Skeletal muscle tissue (tissue), 4 donors: ENCODE measurements around the gene STK17B. TPM values are rescaled to one million over a fixed set of nuclear protein-coding genes. Genes with fewer than 3 reads are reported as not detected.
"Not testable (repeated sequence)": the region's sequence is repeated elsewhere in the genome, so short reads cannot be mapped to it uniquely, and the experiment has no call there.

Experiments
- H3K27ac ChIP-seq: one replicate; pipeline ENCODE4 v1.7.0; 2013; ENCODE audit warnings: mild to moderate bottlenecking, low read depth, low read length, inconsistent platforms
- H3K27me3 ChIP-seq, 3 donors: one replicate each; pipeline ENCODE4 v1.7.0; 2013; ENCODE audit warnings: low read length in 3 of 3; ENCODE audit not compliant: control insufficient read depth in 3 of 3, insufficient read depth in 3 of 3
- H3K36me3 ChIP-seq, 3 donors: one replicate each; pipeline ENCODE4 v1.7.0; 2013; ENCODE audit warnings: low read length in 3 of 3; ENCODE audit not compliant: control insufficient read depth in 3 of 3, insufficient read depth in 3 of 3
- H3K4me1 ChIP-seq, 3 donors: one replicate each; pipeline ENCODE4 v1.7.0; 2013; ENCODE audit warnings: low read length in 3 of 3, mild to moderate bottlenecking in 3 of 3; ENCODE audit not compliant: control insufficient read depth in 3 of 3, insufficient read depth in 3 of 3
- H3K4me3 ChIP-seq, 3 donors: one replicate each; pipeline ENCODE4 v1.7.0; 2013; ENCODE audit warnings: low read length in 3 of 3
- H3K9ac ChIP-seq, 3 donors: one replicate each; pipeline ENCODE4 v1.7.0; 2013; ENCODE audit warnings: low read length in 3 of 3, mild to moderate bottlenecking in 3 of 3, moderate library complexity in 2 of 3, low read depth in 1 of 3
- H3K9me3 ChIP-seq, 3 donors: one replicate each; pipeline ENCODE4 v1.7.0; 2013; ENCODE audit warnings: low read length in 3 of 3; ENCODE audit not compliant: control insufficient read depth in 3 of 3
- total RNA-seq: library from RNA; depleted of rRNA; stranded (reverse); fragments of >200 nt; gene quantifications from one replicate; pipeline ENCODE4 v1.2.3, GENCODE V29; 2014
- donor health status: Osteomylitis.

Gene STK17B
- total RNA-seq, 1 donor from 2014 or later, result 15.7 TPM

GRCh38 chr2:196205881-196206435 lies 34.6 kb upstream of the STK17B start:
- no peaks in the 10 kb centered on the region for H3K36me3 ChIP-seq
- peaks cover 0 to 2% (median 0%) of the 10 kb centered on the region in 3 donors for H3K4me1 ChIP-seq
- H3K27me3 ChIP-seq, result no peaks in the 10 kb centered on the region
- no peak overlapping the region for H3K27ac ChIP-seq
- no peaks in the 10 kb centered on the region for H3K9me3 ChIP-seq
- H3K9ac ChIP-seq, result no peak overlapping the region
- H3K4me3 ChIP-seq, result no peak overlapping the region

GRCh38 chr2:196205011-196205766 lies 33.8 kb upstream of the STK17B start:
- no peak overlapping the region for H3K27ac ChIP-seq

GRCh38 chr2:196201229-196202009 lies 30.0 kb upstream of the STK17B start:
- H3K4me3 ChIP-seq, result no peak overlapping the region
- no peaks in the 10 kb centered on the region for H3K4me1 ChIP-seq
- no peaks in the 10 kb centered on the region for H3K9me3 ChIP-seq
- H3K27me3 ChIP-seq, result no peaks in the 10 kb centered on the region
- no peak overlapping the region for H3K27ac ChIP-seq
- no peak overlapping the region for H3K9ac ChIP-seq
- no peaks in the 10 kb centered on the region for H3K36me3 ChIP-seq

More at GRCh38 chr2:196205011-196205766, 33.8 kb upstream of the STK17B start:
- no peak overlapping the region for H3K9ac ChIP-seq
- no peaks in the 10 kb centered on the region for H3K36me3 ChIP-seq
- peaks cover 0 to 2% (median 0%) of the 10 kb centered on the region in 3 donors for H3K4me1 ChIP-seq
- no peaks in the 10 kb centered on the region for H3K9me3 ChIP-seq
- no peak overlapping the region for H3K4me3 ChIP-seq
- no peaks in the 10 kb centered on the region for H3K27me3 ChIP-seq

DNA sequence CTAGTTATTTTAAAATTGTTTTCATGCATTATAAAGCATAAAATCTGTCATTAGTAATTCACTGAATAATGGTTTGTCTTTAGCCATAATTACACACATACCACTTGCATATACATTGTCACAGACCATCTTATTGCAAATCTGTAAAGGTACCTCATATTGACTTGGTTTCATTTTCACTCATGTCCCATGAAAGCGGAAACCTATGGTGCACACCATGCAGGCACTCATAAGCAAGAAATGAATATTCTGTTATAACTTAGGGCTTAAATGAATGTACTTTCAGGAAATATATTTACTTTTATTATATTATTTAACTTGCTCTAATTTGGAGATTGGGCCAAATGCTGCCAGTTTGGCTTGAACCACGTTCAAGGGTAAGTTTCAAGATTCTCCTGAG lies 29.2 kb upstream of the STK17B start:
- Histone ChIP-seq H3K4me3 (no peak overlapping the region), H3K9me3 (no peaks in the 10 kb centered on the region), H3K9ac (no peak overlapping the region), H3K4me1 (no peaks in the 10 kb centered on the region), H3K27me3 (no peaks in the 10 kb centered on the region), H3K27ac (no peak overlapping the region), H3K36me3 (no peaks in the 10 kb centered on the region)

DNA sequence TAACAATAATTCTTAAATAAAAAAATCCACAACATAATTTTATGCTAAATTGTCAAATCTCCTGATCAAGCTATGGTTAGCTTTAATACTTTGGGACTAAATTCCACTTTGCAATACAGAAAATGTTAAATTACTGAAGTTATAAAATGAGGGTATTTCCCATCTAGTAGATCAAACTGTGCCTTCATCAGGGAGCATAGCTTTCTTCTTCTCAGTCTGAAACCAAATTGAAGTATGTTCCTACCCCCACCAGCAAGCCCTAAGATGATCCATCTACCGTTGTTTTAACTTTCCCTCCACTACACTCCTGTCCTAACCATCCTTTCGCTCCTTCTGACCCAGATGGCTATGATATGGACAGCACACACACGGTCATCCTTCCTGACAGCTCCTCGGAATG lies 24.4 kb upstream of the STK17B start:
- Histone ChIP-seq H3K9ac (no peak overlapping the region), H3K9me3 (no peaks in the 10 kb centered on the region), H3K4me3 (no peak overlapping the region), H3K27ac (no peak overlapping the region), H3K36me3 (no peaks in the 10 kb centered on the region), H3K27me3 (no peaks in the 10 kb centered on the region), H3K4me1 (no peaks in the 10 kb centered on the region)

DNA sequence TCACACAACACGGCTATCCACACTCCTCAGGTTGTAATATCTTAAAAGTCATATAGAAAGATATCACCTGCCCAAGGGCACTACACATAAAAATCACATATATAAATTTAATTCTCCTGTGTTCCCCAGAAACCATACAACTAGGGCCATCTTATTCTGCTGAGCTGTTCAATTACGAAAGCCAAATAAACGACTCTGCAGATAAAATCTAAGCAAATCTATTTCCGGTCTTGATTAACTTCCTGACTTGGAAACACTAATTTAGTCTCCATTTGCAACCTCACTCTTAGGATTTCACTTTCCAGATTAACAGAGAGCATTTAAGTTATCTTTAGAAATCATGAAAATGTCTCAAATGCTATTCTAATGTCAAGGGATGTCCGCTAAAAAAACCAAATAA lies 23.9 kb upstream of the STK17B start:
- Histone ChIP-seq H3K27ac (no peak overlapping the region), H3K27me3 (no peaks in the 10 kb centered on the region), H3K4me1 (no peaks in the 10 kb centered on the region), H3K9me3 (no peaks in the 10 kb centered on the region), H3K36me3 (no peaks in the 10 kb centered on the region), H3K4me3 (no peak overlapping the region), H3K9ac (no peak overlapping the region)

GRCh38 chr2:196191541-196191940 lies 20.2 kb upstream of the STK17B start:
- no peaks in the 10 kb centered on the region for H3K27me3 ChIP-seq
- H3K4me1 ChIP-seq, result no peaks in the 10 kb centered on the region
- H3K9me3 ChIP-seq, result no peaks in the 10 kb centered on the region
- no peaks in the 10 kb centered on the region for H3K36me3 ChIP-seq
- H3K4me3 ChIP-seq, result no peak overlapping the region
- H3K27ac ChIP-seq, result no peak overlapping the region
- H3K9ac ChIP-seq, result no peak overlapping the region

GRCh38 chr2:196187898-196188458 lies 16.6 kb upstream of the STK17B start:
- no peak overlapping the region for H3K9ac ChIP-seq
- H3K36me3 ChIP-seq, result no peaks in the 10 kb centered on the region
- no peak overlapping the region for H3K4me3 ChIP-seq
- no peaks in the 10 kb centered on the region for H3K4me1 ChIP-seq
- H3K27me3 ChIP-seq, result no peaks in the 10 kb centered on the region
- no peak overlapping the region for H3K27ac ChIP-seq
- no peaks in the 10 kb centered on the region for H3K9me3 ChIP-seq

- H3K36me3 ChIP-seq, H3K9me3 ChIP-seq, H3K9ac ChIP-seq, H3K4me3 ChIP-seq, H3K4me1 ChIP-seq, H3K27ac ChIP-seq, H3K27me3 ChIP-seq: not testable (repeated sequence)
Observed at GRCh38 chr2:196187175-196187700, 15.9 kb upstream of the STK17B start.
